HepG2 (cell line): ENCODE measurements around the gene MIF. TPM values are rescaled to one million over a fixed set of nuclear protein-coding genes. Genes with fewer than 3 reads are reported as not detected.

ENCODE experiments used
- ATF2 ChIP-seq: sonication (generic); formaldehyde crosslinking; IDR thresholded peaks from 2 replicates; pipeline ENCODE4 v1.4.0; 2020; ENCODE audit warnings: missing genetic modification reagents
- ATF7 ChIP-seq, 2 experiments: fragments of 450-650 bp in 1 of 2; sonication (generic) in 1 of 2; formaldehyde crosslinking in 1 of 2; IDR thresholded peaks; 2 replicates each; pipeline versions ENCODE4 v1.4.0 to v1.6.1; 2016 to 2020; ENCODE audit warnings: antibody characterized with exemption in 1 of 2, mild to moderate bottlenecking in 1 of 2, missing genetic modification reagents in 1 of 2
- BRF2 ChIP-seq: sonication (generic); formaldehyde crosslinking; IDR thresholded peaks from 2 replicates; pipeline ENCODE4 v1.8.1; 2022; ENCODE audit warnings: mild to moderate bottlenecking, missing genetic modification reagents
- GATAD2A ChIP-seq: IDR thresholded peaks from 2 replicates; pipeline ENCODE4 v1.6.1; 2016
- KAT8 ChIP-seq: IDR thresholded peaks from 2 replicates; pipeline ENCODE4 v1.6.1; 2016; ENCODE audit warnings: missing genetic modification reagents, missing compliant biosample characterization
- KDM2A ChIP-seq: sonication (generic); formaldehyde crosslinking; IDR thresholded peaks from 2 replicates; pipeline ENCODE4 v1.4.0; 2020; ENCODE audit warnings: low read depth, missing genetic modification reagents, borderline replicate concordance
- KDM3A ChIP-seq: IDR thresholded peaks from 2 replicates; pipeline ENCODE4 v1.6.1; 2018; ENCODE audit warnings: low read depth, missing compliant biosample characterization
- MED13 ChIP-seq: sonication (generic); formaldehyde crosslinking; IDR thresholded peaks from 2 replicates; pipeline ENCODE4 v1.5.0; 2020; ENCODE audit warnings: missing genetic modification reagents
- MXI1 ChIP-seq: IDR thresholded peaks from 3 replicates; pipeline ENCODE4 v1.6.1; 2012; ENCODE audit warnings: low read depth, low read length, inconsistent platforms, borderline replicate concordance
- RXRB ChIP-seq: IDR thresholded peaks from 2 replicates; pipeline ENCODE4 v1.6.1; 2016; ENCODE audit warnings: borderline replicate concordance, missing genetic modification reagents, missing compliant biosample characterization
- SALL2 ChIP-seq: sonication (generic); formaldehyde crosslinking; IDR thresholded peaks from 2 replicates; pipeline ENCODE4 v1.8.1; 2023; ENCODE audit warnings: mild to moderate bottlenecking, missing genetic modification reagents, inconsistent platforms
- SMC3 ChIP-seq: IDR thresholded peaks from 2 replicates; pipeline ENCODE4 v1.6.1; 2011; ENCODE audit warnings: low read length, improper control_type of control experiment
- SRF ChIP-seq: IDR thresholded peaks from 2 replicates; pipeline ENCODE4 v1.6.1; 2011; ENCODE audit warnings: mild to moderate bottlenecking, low read depth, low read length, moderate library complexity
- TGIF2 ChIP-seq: IDR thresholded peaks from 2 replicates; pipeline ENCODE4 v1.6.1; 2016; ENCODE audit warnings: control low read depth, missing compliant biosample characterization
- ZBTB20 ChIP-seq: sonication (generic); formaldehyde crosslinking; IDR thresholded peaks from 2 replicates; pipeline ENCODE4 v1.8.1; 2023; ENCODE audit warnings: missing genetic modification reagents, low read depth, mild to moderate bottlenecking, borderline replicate concordance
- ZBTB34 ChIP-seq: sonication (generic); formaldehyde crosslinking; IDR thresholded peaks from 2 replicates; pipeline ENCODE4 v1.8.0; 2022; ENCODE audit warnings: mild to moderate bottlenecking, missing genetic modification reagents
- ZFP36L2 ChIP-seq: sonication (generic); formaldehyde crosslinking; IDR thresholded peaks from 2 replicates; pipeline ENCODE4 v1.4.0; 2020; ENCODE audit warnings: missing genetic modification reagents
- ZFP82 ChIP-seq: sonication (generic); formaldehyde crosslinking; IDR thresholded peaks from 2 replicates; pipeline ENCODE4 v1.5.1; 2020; ENCODE audit warnings: mild to moderate bottlenecking, missing genetic modification reagents, borderline replicate concordance
- ZNF276 ChIP-seq: sonication (generic); formaldehyde crosslinking; IDR thresholded peaks from 2 replicates; pipeline ENCODE4 v1.4.0; 2020; ENCODE audit warnings: mild to moderate bottlenecking, low read depth, missing genetic modification reagents
- ZNF331 ChIP-seq: sonication (generic); formaldehyde crosslinking; IDR thresholded peaks from 2 replicates; pipeline ENCODE4 v1.4.0; 2020; ENCODE audit warnings: missing genetic modification reagents
- ZNF547 ChIP-seq: sonication (generic); formaldehyde crosslinking; IDR thresholded peaks from 2 replicates; pipeline ENCODE4 v1.5.1; 2020; ENCODE audit warnings: mild to moderate bottlenecking, missing genetic modification reagents
- ZNF605 ChIP-seq: sonication (generic); formaldehyde crosslinking; IDR thresholded peaks from 2 replicates; pipeline ENCODE4 v1.8.0; 2022; ENCODE audit warnings: mild to moderate bottlenecking, missing genetic modification reagents
- ZNF691 ChIP-seq: sonication (generic); formaldehyde crosslinking; IDR thresholded peaks from 2 replicates; pipeline ENCODE4 v1.4.0; 2020; ENCODE audit warnings: missing genetic modification reagents, low read depth, mild to moderate bottlenecking, borderline replicate concordance
- polyA plus RNA-seq, 8 experiments: library from polyadenylated mRNA; depleted of rRNA in 3 of 8; stranded (reverse) in 7 of 8; unstranded in 1 of 8; fragments of >200 nt; fragmentation: Illumina TruSeq in 4 of 8; extraction: Trizol in 4 of 8; gene quantifications; 2 replicates each; pipeline versions ENCODE4 v1.2.1 to v1.2.3, GENCODE V29; 2011 to 2016; ENCODE audit warnings: low read depth in 4 of 8, missing spikeins in 1 of 8, mixed read lengths in 1 of 8; ENCODE audit not compliant: insufficient read depth in 1 of 8
- total RNA-seq, 5 experiments: library from RNA; depleted of rRNA; stranded (reverse); fragments of >200 nt; fragmentation: Illumina TruSeq; extraction: Trizol; gene quantifications; 2 replicates each; pipeline ENCODE4 v1.2.3, GENCODE V29; 2016; ENCODE audit warnings: low read depth in 1 of 5

MIF gene
- total and polyA plus RNA-seq, 2 of the 13 experiments (the other 11 are each of a cell fraction or from before 2014, with no cell fraction given): 634 to 675 TPM

- TF ChIP-seq SRF (0 out of 2 replicates have a peak, but pooled peaks have one; percentile 3), KDM2A (peak; percentile 87), ZNF547 (CRISPR knock-in tag) (0 out of 2 replicates have a peak, but pooled peaks have one; percentile 21), KAT8 (peak; percentile 78), ZBTB20 (CRISPR knock-in tag) (peak; percentile 43; the same call in 1 of the 2 replicates), MXI1 (peak; percentile 74; the same call in 1 of the 3 replicates), GATAD2A (CRISPR knock-in tag) (peak; percentile 64), ATF7 (IDR thresholded peaks at IDR 0.05) (no peak), ATF7 (CRISPR knock-in tag; IDR thresholded peaks at IDR 0.05) (peak; percentile 26; the same call in 1 of the 2 replicates), ZFP82 (peak; percentile 87; the same call in 1 of the 2 replicates), ZFP36L2 (peak; percentile 31; the same call in 1 of the 2 replicates), BRF2 (CRISPR knock-in tag) (peak; percentile 62; the same call in 1 of the 2 replicates), TGIF2 (CRISPR knock-in tag) (peak; percentile 72; the same call in 1 of the 2 replicates), MED13 (CRISPR knock-in tag) (no peak), ZNF691 (CRISPR knock-in tag) (no peak; the same call in 1 of the 2 replicates), ATF2 (no peak), SMC3 (0 out of 2 replicates have a peak, but pooled peaks have one; percentile 12), ZNF605 (peak; percentile 85), ZBTB34 (CRISPR knock-in tag) (0 out of 2 replicates have a peak, but pooled peaks have one; percentile 20), SALL2 (CRISPR knock-in tag) (peak; percentile 77), KDM3A (0 out of 2 replicates have a peak, but pooled peaks have one; percentile 12), ZNF331 (CRISPR knock-in tag) (0 out of 2 replicates have a peak, but pooled peaks have one; percentile 42), ZNF276 (CRISPR knock-in tag) (no peak; the same call in 1 of the 2 replicates), RXRB (CRISPR knock-in tag) (peak; percentile 18; the same call in 1 of the 2 replicates)
Measured at GRCh38 chr22:23893945-23894709, at the start of gene MIF (continued).
